ENCODE results near the gene VTN. TPM values are rescaled to one million over a fixed set of nuclear protein-coding genes. Genes with fewer than 3 reads are reported as not detected.

Gene VTN
- total RNA-seq (2022; extraction: Qiagen RNA extraction): 16.9 to 24.9 TPM (median 20.6 TPM) in 5 replicates

GRCh38 chr17:28370035-28370743 is at the start of gene VTN:
TSS of gene VTN (minus strand) at chr17:28370307. CDS start at chr17:28370203, 104 bp downstream.

GRCh38 chr17:28405632-28406472 is 35.7 kb upstream of the VTN start, which contains the start of gene SLC46A1:
TSS of gene SLC46A1 (minus strand) at chr17:28406212. CDS start at chr17:28406114, 98 bp downstream.

GRCh38 chr17:28371245-28372202 is 1.4 kb upstream of the VTN start, which contains the start of gene SARM1:
TSS of gene SARM1 (plus strand) at chr17:28371694. CDS start at chr17:28372033, 339 bp downstream.

GRCh38 chr17:28364665-28365363 is 5.3 kb downstream of the VTN start, which contains the start of gene SEBOX:
TSS of gene SEBOX (minus strand) at chr17:28365199. CDS start at chr17:28365151, 48 bp downstream.

GRCh38 chr17:28357061-28357900 is 12.8 kb downstream of the VTN start, which contains the start of gene POLDIP2:
TSS of gene POLDIP2 (minus strand) at chr17:28357527. CDS start at chr17:28357448, 79 bp downstream.

GRCh38 chr17:28335201-28335958 is 34.7 kb downstream of the VTN start, which contains the start of the genes IFT20 and TNFAIP1:
TSS of gene IFT20 (minus strand) at chr17:28335472. CDS start at chr17:28331985, 3,487 bp downstream.
TSS of gene TNFAIP1 (plus strand) at chr17:28335761. CDS start at chr17:28339522, 3,761 bp downstream.

GRCh38 chr17:28318759-28319597 is 51.1 kb downstream of the VTN start, which contains the start of gene TMEM97:
TSS of gene TMEM97 (plus strand) at chr17:28319200. CDS start at chr17:28319240, 40 bp downstream.

Other genes with a start within 250 kb of the VTN start
- 45.4 to 51.5 TPM (median 48.0 TPM) in 5 replicates for gene TMEM97, start 51.1 kb downstream of the VTN start, total RNA-seq (2022; extraction: Qiagen RNA extraction)
- gene IFT20, start 34.8 kb downstream of the VTN start, total RNA-seq (2022; extraction: Qiagen RNA extraction): 53.7 to 58.8 TPM (median 57.1 TPM) in 5 replicates
- gene TNFAIP1, start 34.5 kb downstream of the VTN start, total RNA-seq (2022; extraction: Qiagen RNA extraction): 41.9 to 53.8 TPM (median 52.7 TPM) in 5 replicates
- 139 to 165 TPM (median 165 TPM) in 5 replicates for gene POLDIP2, start 12.8 kb downstream of the VTN start, total RNA-seq (2022; extraction: Qiagen RNA extraction)
- not detected in 5 replicates for gene SEBOX, start 5.1 kb downstream of the VTN start, total RNA-seq (2022; extraction: Qiagen RNA extraction)
- gene SARM1, start 1.4 kb upstream of the VTN start, total RNA-seq (2022; extraction: Qiagen RNA extraction): 4.4 to 7.4 TPM (median 6.2 TPM) in 5 replicates
- gene SLC46A1, start 35.9 kb upstream of the VTN start, total RNA-seq (2022; extraction: Qiagen RNA extraction): 15.8 to 22.8 TPM (median 20.7 TPM) in 5 replicates
- gene SLC13A2, start 103.3 kb upstream of the VTN start, total RNA-seq (2022; extraction: Qiagen RNA extraction): 0.06 to 0.15 TPM (median 0.12 TPM) in 5 replicates
- 0.02 to 0.06 TPM (median 0.04 TPM) in 4 of 5 replicates, not detected in the other for gene FOXN1, start 136.0 kb upstream of the VTN start, total RNA-seq (2022; extraction: Qiagen RNA extraction)
- 22.3 to 36.4 TPM (median 32.0 TPM) in 5 replicates for gene UNC119, start 182.3 kb upstream of the VTN start, total RNA-seq (2022; extraction: Qiagen RNA extraction)
- gene PIGS, start 201.2 kb upstream of the VTN start, total RNA-seq (2022; extraction: Qiagen RNA extraction): 55.5 to 65.3 TPM (median 61.2 TPM) in 5 replicates
- 1.6 to 2.8 TPM (median 2.1 TPM) in 5 replicates for gene ALDOC, start 206.6 kb upstream of the VTN start, total RNA-seq (2022; extraction: Qiagen RNA extraction)
- gene SPAG5, start 228.7 kb upstream of the VTN start, total RNA-seq (2022; extraction: Qiagen RNA extraction): 69.8 to 83.9 TPM (median 78.3 TPM) in 5 replicates
- 3.0 to 5.5 TPM (median 4.8 TPM) in 5 replicates for gene RSKR, start 243.9 kb upstream of the VTN start, total RNA-seq (2022; extraction: Qiagen RNA extraction)